Spleen (tissue), 7 donors: ENCODE results near the gene LAMC1.
"Not testable (repeated sequence)": the region's sequence is repeated elsewhere in the genome, so short reads cannot be mapped to it uniquely, and the experiment has no call there.

Source experiments
- POLR2A ChIP-seq, 3 donors: fragments of 450-650 bp; IDR thresholded peaks; one replicate each; pipeline ENCODE4 v1.5.1; 2017; ENCODE audit warnings: antibody characterized with exemption in 3 of 3, mild to moderate bottlenecking in 1 of 3
- TF ChIP-seq, protein P1 (sequence below), 11 experiments: fragments of 200-600 bp in 7 of 11; fragments of 450-650 bp in 4 of 11; sonication (generic) in 4 of 11; IDR thresholded peaks in 8 of 11; conservative IDR thresholded peaks in 3 of 11; 1 replicate in 7 of 11; 2 replicates in 4 of 11; pipeline versions ENCODE4 v1.4.0 to v1.8.0; 2016 to 2021; ENCODE audit warnings: antibody characterized with exemption in 11 of 11, inconsistent platforms in 4 of 11, mild to moderate bottlenecking in 1 of 11
- donor health status: DM: no; HTN: no; CAD: no; lungs with moderate emphysema.
- donor health status: DM: no; HTN: no; CAD: no.
- donor health status: DM: no; HTN: no; CAD: no.

- TF ChIP-seq, protein P1, sequence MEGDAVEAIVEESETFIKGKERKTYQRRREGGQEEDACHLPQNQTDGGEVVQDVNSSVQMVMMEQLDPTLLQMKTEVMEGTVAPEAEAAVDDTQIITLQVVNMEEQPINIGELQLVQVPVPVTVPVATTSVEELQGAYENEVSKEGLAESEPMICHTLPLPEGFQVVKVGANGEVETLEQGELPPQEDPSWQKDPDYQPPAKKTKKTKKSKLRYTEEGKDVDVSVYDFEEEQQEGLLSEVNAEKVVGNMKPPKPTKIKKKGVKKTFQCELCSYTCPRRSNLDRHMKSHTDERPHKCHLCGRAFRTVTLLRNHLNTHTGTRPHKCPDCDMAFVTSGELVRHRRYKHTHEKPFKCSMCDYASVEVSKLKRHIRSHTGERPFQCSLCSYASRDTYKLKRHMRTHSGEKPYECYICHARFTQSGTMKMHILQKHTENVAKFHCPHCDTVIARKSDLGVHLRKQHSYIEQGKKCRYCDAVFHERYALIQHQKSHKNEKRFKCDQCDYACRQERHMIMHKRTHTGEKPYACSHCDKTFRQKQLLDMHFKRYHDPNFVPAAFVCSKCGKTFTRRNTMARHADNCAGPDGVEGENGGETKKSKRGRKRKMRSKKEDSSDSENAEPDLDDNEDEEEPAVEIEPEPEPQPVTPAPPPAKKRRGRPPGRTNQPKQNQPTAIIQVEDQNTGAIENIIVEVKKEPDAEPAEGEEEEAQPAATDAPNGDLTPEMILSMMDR (IDR thresholded peaks at IDR 0.05 in 8 of 11, conservative IDR thresholded peaks at IDR 0.05 in 3 of 11), result not testable (repeated sequence)
- TF ChIP-seq POLR2A (IDR thresholded peaks at IDR 0.05), result not testable (repeated sequence)
These were observed 49.4 kb downstream of the LAMC1 start for GRCh38 chr1:183072595-183072994.
